ENCODE measurements around the gene CCDC73.

DNA sequence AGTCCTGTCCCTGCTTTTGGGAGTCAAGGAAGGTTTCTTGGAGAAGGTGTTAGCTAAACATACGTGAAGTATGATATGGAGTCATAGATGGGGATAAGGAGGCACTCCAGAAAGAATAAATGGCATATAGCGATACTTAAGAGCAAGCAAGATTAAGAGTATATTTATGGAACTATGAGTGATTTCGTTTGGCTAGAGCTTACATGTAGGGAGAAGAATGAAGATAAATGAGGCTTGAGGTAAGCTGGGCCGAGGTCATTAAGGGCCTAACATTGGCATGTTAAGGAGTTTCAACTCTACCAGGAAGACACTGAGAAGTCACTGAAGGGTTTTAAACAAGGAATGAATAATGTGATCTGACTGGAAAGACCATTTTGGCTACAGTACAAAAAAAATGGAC, 177.6 kb downstream of the CCDC73 start:
- TF ChIP-seq, protein P1, sequence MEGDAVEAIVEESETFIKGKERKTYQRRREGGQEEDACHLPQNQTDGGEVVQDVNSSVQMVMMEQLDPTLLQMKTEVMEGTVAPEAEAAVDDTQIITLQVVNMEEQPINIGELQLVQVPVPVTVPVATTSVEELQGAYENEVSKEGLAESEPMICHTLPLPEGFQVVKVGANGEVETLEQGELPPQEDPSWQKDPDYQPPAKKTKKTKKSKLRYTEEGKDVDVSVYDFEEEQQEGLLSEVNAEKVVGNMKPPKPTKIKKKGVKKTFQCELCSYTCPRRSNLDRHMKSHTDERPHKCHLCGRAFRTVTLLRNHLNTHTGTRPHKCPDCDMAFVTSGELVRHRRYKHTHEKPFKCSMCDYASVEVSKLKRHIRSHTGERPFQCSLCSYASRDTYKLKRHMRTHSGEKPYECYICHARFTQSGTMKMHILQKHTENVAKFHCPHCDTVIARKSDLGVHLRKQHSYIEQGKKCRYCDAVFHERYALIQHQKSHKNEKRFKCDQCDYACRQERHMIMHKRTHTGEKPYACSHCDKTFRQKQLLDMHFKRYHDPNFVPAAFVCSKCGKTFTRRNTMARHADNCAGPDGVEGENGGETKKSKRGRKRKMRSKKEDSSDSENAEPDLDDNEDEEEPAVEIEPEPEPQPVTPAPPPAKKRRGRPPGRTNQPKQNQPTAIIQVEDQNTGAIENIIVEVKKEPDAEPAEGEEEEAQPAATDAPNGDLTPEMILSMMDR (IDR thresholded peaks at IDR 0.05; ENCODE audit: insufficient read depth, low read length): no peak
- TF ChIP-seq, protein P2, sequence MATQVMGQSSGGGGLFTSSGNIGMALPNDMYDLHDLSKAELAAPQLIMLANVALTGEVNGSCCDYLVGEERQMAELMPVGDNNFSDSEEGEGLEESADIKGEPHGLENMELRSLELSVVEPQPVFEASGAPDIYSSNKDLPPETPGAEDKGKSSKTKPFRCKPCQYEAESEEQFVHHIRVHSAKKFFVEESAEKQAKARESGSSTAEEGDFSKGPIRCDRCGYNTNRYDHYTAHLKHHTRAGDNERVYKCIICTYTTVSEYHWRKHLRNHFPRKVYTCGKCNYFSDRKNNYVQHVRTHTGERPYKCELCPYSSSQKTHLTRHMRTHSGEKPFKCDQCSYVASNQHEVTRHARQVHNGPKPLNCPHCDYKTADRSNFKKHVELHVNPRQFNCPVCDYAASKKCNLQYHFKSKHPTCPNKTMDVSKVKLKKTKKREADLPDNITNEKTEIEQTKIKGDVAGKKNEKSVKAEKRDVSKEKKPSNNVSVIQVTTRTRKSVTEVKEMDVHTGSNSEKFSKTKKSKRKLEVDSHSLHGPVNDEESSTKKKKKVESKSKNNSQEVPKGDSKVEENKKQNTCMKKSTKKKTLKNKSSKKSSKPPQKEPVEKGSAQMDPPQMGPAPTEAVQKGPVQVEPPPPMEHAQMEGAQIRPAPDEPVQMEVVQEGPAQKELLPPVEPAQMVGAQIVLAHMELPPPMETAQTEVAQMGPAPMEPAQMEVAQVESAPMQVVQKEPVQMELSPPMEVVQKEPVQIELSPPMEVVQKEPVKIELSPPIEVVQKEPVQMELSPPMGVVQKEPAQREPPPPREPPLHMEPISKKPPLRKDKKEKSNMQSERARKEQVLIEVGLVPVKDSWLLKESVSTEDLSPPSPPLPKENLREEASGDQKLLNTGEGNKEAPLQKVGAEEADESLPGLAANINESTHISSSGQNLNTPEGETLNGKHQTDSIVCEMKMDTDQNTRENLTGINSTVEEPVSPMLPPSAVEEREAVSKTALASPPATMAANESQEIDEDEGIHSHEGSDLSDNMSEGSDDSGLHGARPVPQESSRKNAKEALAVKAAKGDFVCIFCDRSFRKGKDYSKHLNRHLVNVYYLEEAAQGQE (IDR thresholded peaks at IDR 0.05; ENCODE audit: insufficient replicate concordance, low read depth): no peak
